ENCODE data around the gene C1QTNF12.

Gene C1QTNF12

GRCh38 chr1:1244192-1244811 is 2.2 kb downstream of the C1QTNF12 start:
- intact Hi-C loops (cut with micrococcal nuclease) = no loop called here
- Mint-ChIP-seq H3K36me3 (ENCODE audit: low read depth) (no peaks in the 10 kb centered on the region), H3K27ac (no peak overlapping the region), H3K4me3 (no peak overlapping the region), H3K27me3 (peaks cover 47% of the 10 kb centered on the region), H3K4me1 (ENCODE audit: low read depth) (no peaks in the 10 kb centered on the region), H3K9me3 (no peaks in the 10 kb centered on the region)

- Mint-ChIP-seq H3K9me3 (no peaks in the 10 kb centered on the region), H3K4me1 (ENCODE audit: low read depth) (no peaks in the 10 kb centered on the region), H3K4me3 (no peak overlapping the region), H3K27me3 (peaks cover 49% of the 10 kb centered on the region), H3K36me3 (ENCODE audit: low read depth) (no peaks in the 10 kb centered on the region), H3K27ac (no peak overlapping the region)
- intact Hi-C loops (cut with micrococcal nuclease) = no loop called here
Observed at GRCh38 chr1:1243807-1244191, 2.7 kb downstream of the C1QTNF12 start.

GRCh38 chr1:1243266-1243660 is 3.3 kb downstream of the C1QTNF12 start:
- no peaks in the 10 kb centered on the region for H3K9me3 Mint-ChIP-seq
- H3K4me3 Mint-ChIP-seq = no peak overlapping the region
- intact Hi-C loops (cut with micrococcal nuclease) = no loop called here
- no peaks in the 10 kb centered on the region for H3K36me3 Mint-ChIP-seq (ENCODE audit: low read depth)
- H3K27me3 Mint-ChIP-seq = peaks cover 50% of the 10 kb centered on the region
- no peaks in the 10 kb centered on the region for H3K4me1 Mint-ChIP-seq (ENCODE audit: low read depth)
- no peak overlapping the region for H3K27ac Mint-ChIP-seq

- no peaks in the 10 kb centered on the region for H3K9me3 Mint-ChIP-seq
- H3K27ac Mint-ChIP-seq = no peak overlapping the region
- H3K27me3 Mint-ChIP-seq = peaks cover 49% of the 10 kb centered on the region
- no peaks in the 10 kb centered on the region for H3K4me1 Mint-ChIP-seq (ENCODE audit: low read depth)
- H3K4me3 Mint-ChIP-seq = no peak overlapping the region
- intact Hi-C loops (cut with micrococcal nuclease) = no loop called here
- H3K36me3 Mint-ChIP-seq (ENCODE audit: low read depth) = no peaks in the 10 kb centered on the region
Observed at GRCh38 chr1:1242461-1243265, 3.9 kb downstream of the C1QTNF12 start.

GRCh38 chr1:1241588-1242219 is 4.8 kb downstream of the C1QTNF12 start:
- H3K4me1 Mint-ChIP-seq (ENCODE audit: low read depth) = no peaks in the 10 kb centered on the region
- intact Hi-C loops (cut with micrococcal nuclease) = no loop called here
- peaks cover 48% of the 10 kb centered on the region for H3K27me3 Mint-ChIP-seq
- H3K36me3 Mint-ChIP-seq (ENCODE audit: low read depth) = no peaks in the 10 kb centered on the region
- no peaks in the 10 kb centered on the region for H3K9me3 Mint-ChIP-seq
- H3K27ac Mint-ChIP-seq = no peak overlapping the region
- H3K4me3 Mint-ChIP-seq = no peak overlapping the region

- intact Hi-C loops (cut with micrococcal nuclease) = no loop called here
- Mint-ChIP-seq H3K36me3 (ENCODE audit: low read depth) (no peaks in the 10 kb centered on the region), H3K27ac (no peak overlapping the region), H3K9me3 (no peaks in the 10 kb centered on the region), H3K4me1 (ENCODE audit: low read depth) (no peaks in the 10 kb centered on the region), H3K4me3 (no peak overlapping the region), H3K27me3 (peaks cover 45% of the 10 kb centered on the region)
Observed at GRCh38 chr1:1240822-1241587, 5.5 kb downstream of the C1QTNF12 start.

GRCh38 chr1:1240348-1240732 is 6.2 kb downstream of the C1QTNF12 start:
- H3K4me1 Mint-ChIP-seq (ENCODE audit: low read depth) = no peaks in the 10 kb centered on the region
- H3K27me3 Mint-ChIP-seq = peaks cover 39% of the 10 kb centered on the region
- intact Hi-C loops (cut with micrococcal nuclease) = no loop called here
- H3K4me3 Mint-ChIP-seq = no peak overlapping the region
- H3K9me3 Mint-ChIP-seq = no peaks in the 10 kb centered on the region
- no peak overlapping the region for H3K27ac Mint-ChIP-seq
- peaks cover under 1% of the 10 kb centered on the region for H3K36me3 Mint-ChIP-seq (ENCODE audit: low read depth)

- Mint-ChIP-seq H3K4me1 (ENCODE audit: low read depth) (no peaks in the 10 kb centered on the region), H3K27me3 (peaks cover 37% of the 10 kb centered on the region), H3K9me3 (no peaks in the 10 kb centered on the region), H3K36me3 (ENCODE audit: low read depth) (peaks cover 7% of the 10 kb centered on the region), H3K27ac (no peak overlapping the region), H3K4me3 (no peak overlapping the region)
- intact Hi-C loops (cut with micrococcal nuclease) = no loop called here
Observed at GRCh38 chr1:1239614-1240347, 6.7 kb downstream of the C1QTNF12 start.

- peaks cover 37% of the 10 kb centered on the region for H3K27me3 Mint-ChIP-seq
Observed at GRCh38 chr1:1239227-1239613, 7.3 kb downstream of the C1QTNF12 start.

GRCh38 chr1:1238702-1239178 is 7.8 kb downstream of the C1QTNF12 start:
- Mint-ChIP-seq H3K4me3 (no peak overlapping the region), H3K27me3 (peaks cover 37% of the 10 kb centered on the region), H3K27ac (no peak overlapping the region), H3K9me3 (no peaks in the 10 kb centered on the region), H3K36me3 (ENCODE audit: low read depth) (peaks cover 17% of the 10 kb centered on the region), H3K4me1 (ENCODE audit: low read depth) (peaks cover 9% of the 10 kb centered on the region)
- intact Hi-C loops (cut with micrococcal nuclease) = no loop called here

More at GRCh38 chr1:1239227-1239613, 7.3 kb downstream of the C1QTNF12 start:
- no peak overlapping the region for H3K4me3 Mint-ChIP-seq
- H3K27ac Mint-ChIP-seq = no peak overlapping the region
- intact Hi-C loops (cut with micrococcal nuclease) = no loop called here
- no peaks in the 10 kb centered on the region for H3K9me3 Mint-ChIP-seq
- peaks cover 12% of the 10 kb centered on the region for H3K36me3 Mint-ChIP-seq (ENCODE audit: low read depth)
- peaks cover 4% of the 10 kb centered on the region for H3K4me1 Mint-ChIP-seq (ENCODE audit: low read depth)

GRCh38 chr1:1237874-1238701 is 8.4 kb downstream of the C1QTNF12 start:
- Mint-ChIP-seq H3K4me1 (ENCODE audit: low read depth) (peaks cover 15% of the 10 kb centered on the region), H3K27ac (no peak overlapping the region), H3K27me3 (peaks cover 37% of the 10 kb centered on the region), H3K36me3 (ENCODE audit: low read depth) (peaks cover 23% of the 10 kb centered on the region), H3K9me3 (no peaks in the 10 kb centered on the region), H3K4me3 (no peak overlapping the region)
- intact Hi-C loops (cut with micrococcal nuclease) = no loop called here

- H3K9me3 Mint-ChIP-seq = no peaks in the 10 kb centered on the region
- intact Hi-C loops (cut with micrococcal nuclease) = no loop called here
- peaks cover 23% of the 10 kb centered on the region for H3K36me3 Mint-ChIP-seq (ENCODE audit: low read depth)
- peaks cover 19% of the 10 kb centered on the region for H3K4me1 Mint-ChIP-seq (ENCODE audit: low read depth)
- H3K27ac Mint-ChIP-seq = no peak overlapping the region
- H3K4me3 Mint-ChIP-seq = no peak overlapping the region
- H3K27me3 Mint-ChIP-seq = peaks cover 37% of the 10 kb centered on the region
Observed at GRCh38 chr1:1236945-1237873, 9.3 kb downstream of the C1QTNF12 start.
